HepG2 (cell line): ENCODE results near the gene DHCR7. TPM values are rescaled to one million over a fixed set of nuclear protein-coding genes. Genes with fewer than 3 reads are reported as not detected.

Experiments used
- AGO2 ChIP-seq: fragments of 200-400 bp; formaldehyde crosslinking; optimal IDR thresholded peaks from 2 replicates; pipeline ENCODE3; 2017; ENCODE audit warnings: mild to moderate bottlenecking, low read depth, low read length, moderate library complexity
- GATAD2A ChIP-seq: IDR thresholded peaks from 2 replicates; pipeline ENCODE4 v1.6.1; 2016
- MAFF ChIP-seq: IDR thresholded peaks from 2 replicates; pipeline ENCODE4 v1.6.1; 2011; ENCODE audit warnings: low read depth, low read length, improper control_type of control experiment
- MBD4 ChIP-seq: IDR thresholded peaks from 2 replicates; pipeline ENCODE4 v1.6.1; 2012; ENCODE audit warnings: low read length, inconsistent platforms, borderline replicate concordance
- MEIS1 ChIP-seq: sonication (generic); formaldehyde crosslinking; IDR thresholded peaks from 2 replicates; pipeline ENCODE4 v1.9.0; 2021; ENCODE audit warnings: mild to moderate bottlenecking, missing genetic modification reagents, moderate library complexity, borderline replicate concordance
- NCOA2 ChIP-seq: sonication (generic); formaldehyde crosslinking; IDR thresholded peaks from 2 replicates; pipeline ENCODE4 v1.8.0; 2022; ENCODE audit warnings: inconsistent platforms
- NR2F6 ChIP-seq, 2 experiments: IDR thresholded peaks; 2 replicates each; pipeline ENCODE4 v1.6.1; 2016; ENCODE audit warnings: antibody characterized with exemption in 1 of 2, mild to moderate bottlenecking in 1 of 2
- SOX13 ChIP-seq, 3 experiments: fragments of 450-650 bp in 1 of 3; sonication (generic) in 1 of 3; formaldehyde crosslinking in 1 of 3; IDR thresholded peaks in 2 of 3; conservative IDR thresholded peaks in 1 of 3; 2 replicates each; pipeline versions ENCODE4 v1.5.0 to v1.6.1; 2016 to 2020; ENCODE audit warnings: antibody characterized with exemption in 1 of 3, mild to moderate bottlenecking in 1 of 3, missing compliant biosample characterization in 1 of 3, missing genetic modification reagents in 1 of 3, moderate library complexity in 1 of 3
- SOX6 ChIP-seq, 2 experiments: fragments of 450-650 bp in 1 of 2; sonication (generic) in 1 of 2; formaldehyde crosslinking in 1 of 2; IDR thresholded peaks; 2 replicates each; pipeline versions ENCODE4 v1.4.0 to v1.6.1; 2017 to 2020; ENCODE audit warnings: antibody characterized with exemption in 1 of 2, mild to moderate bottlenecking in 1 of 2, missing genetic modification reagents in 1 of 2
- WIZ ChIP-seq: sonication (generic); formaldehyde crosslinking; IDR thresholded peaks from 2 replicates; pipeline ENCODE4 v1.5.1; 2020; ENCODE audit warnings: mild to moderate bottlenecking, missing genetic modification reagents
- ZNF24 ChIP-seq: fragments of 450-650 bp; IDR thresholded peaks from 2 replicates; pipeline ENCODE4 v1.6.1; 2017; ENCODE audit warnings: antibody characterized with exemption, mild to moderate bottlenecking
- ZNF292 ChIP-seq: sonication (generic); formaldehyde crosslinking; IDR thresholded peaks from 2 replicates; pipeline ENCODE4 v1.8.1; 2022; ENCODE audit warnings: mild to moderate bottlenecking, low read depth, missing genetic modification reagents, borderline replicate concordance
- ZNF34 ChIP-seq: sonication (generic); formaldehyde crosslinking; IDR thresholded peaks from 2 replicates; pipeline ENCODE4 v1.4.0; 2020; ENCODE audit warnings: mild to moderate bottlenecking, missing genetic modification reagents, borderline replicate concordance
- ZNF619 ChIP-seq: sonication (generic); formaldehyde crosslinking; IDR thresholded peaks from 2 replicates; pipeline ENCODE4 v1.4.0; 2020; ENCODE audit warnings: mild to moderate bottlenecking, missing genetic modification reagents
- ZSCAN12 ChIP-seq: sonication (generic); formaldehyde crosslinking; IDR thresholded peaks from 2 replicates; pipeline ENCODE4 v1.9.0; 2021; ENCODE audit warnings: mild to moderate bottlenecking, missing genetic modification reagents
- ZSCAN21 ChIP-seq: sonication (generic); formaldehyde crosslinking; IDR thresholded peaks from 2 replicates; pipeline ENCODE4 v1.8.0; 2022; ENCODE audit warnings: mild to moderate bottlenecking, missing genetic modification reagents, moderate library complexity, borderline replicate concordance
- polyA plus RNA-seq, 8 experiments: library from polyadenylated mRNA; depleted of rRNA in 3 of 8; stranded (reverse) in 7 of 8; unstranded in 1 of 8; fragments of >200 nt; fragmentation: Illumina TruSeq in 4 of 8; extraction: Trizol in 4 of 8; gene quantifications; 2 replicates each; pipeline versions ENCODE4 v1.2.1 to v1.2.3, GENCODE V29; 2011 to 2016; ENCODE audit warnings: low read depth in 4 of 8, missing spikeins in 1 of 8, mixed read lengths in 1 of 8; ENCODE audit not compliant: insufficient read depth in 1 of 8
- total RNA-seq, 5 experiments: library from RNA; depleted of rRNA; stranded (reverse); fragments of >200 nt; fragmentation: Illumina TruSeq; extraction: Trizol; gene quantifications; 2 replicates each; pipeline ENCODE4 v1.2.3, GENCODE V29; 2016; ENCODE audit warnings: low read depth in 1 of 5
- TF ChIP-seq, protein P1 (sequence below): sonication (generic); formaldehyde crosslinking; IDR thresholded peaks from 2 replicates; pipeline ENCODE4 v1.4.0; 2020; ENCODE audit warnings: missing genetic modification reagents
- TF ChIP-seq, protein P2 (sequence below): sonication (generic); formaldehyde crosslinking; IDR thresholded peaks from 2 replicates; pipeline ENCODE4 v1.4.0; 2020; ENCODE audit warnings: missing genetic modification reagents, borderline replicate concordance
- TF ChIP-seq, protein P3 (sequence below): sonication (generic); formaldehyde crosslinking; conservative IDR thresholded peaks from 2 replicates; pipeline ENCODE4 v1.8.0; 2022; ENCODE audit warnings: missing genetic modification reagents
- TF ChIP-seq, protein P4 (sequence below): sonication (generic); formaldehyde crosslinking; IDR thresholded peaks from 2 replicates; pipeline ENCODE4 v1.4.0; 2020; ENCODE audit warnings: missing genetic modification reagents

Gene DHCR7
- total and polyA plus RNA-seq, 2 of the 13 experiments (the other 11 are each of a cell fraction or from before 2014, with no cell fraction given) = 96.0 to 143 TPM

DNA sequence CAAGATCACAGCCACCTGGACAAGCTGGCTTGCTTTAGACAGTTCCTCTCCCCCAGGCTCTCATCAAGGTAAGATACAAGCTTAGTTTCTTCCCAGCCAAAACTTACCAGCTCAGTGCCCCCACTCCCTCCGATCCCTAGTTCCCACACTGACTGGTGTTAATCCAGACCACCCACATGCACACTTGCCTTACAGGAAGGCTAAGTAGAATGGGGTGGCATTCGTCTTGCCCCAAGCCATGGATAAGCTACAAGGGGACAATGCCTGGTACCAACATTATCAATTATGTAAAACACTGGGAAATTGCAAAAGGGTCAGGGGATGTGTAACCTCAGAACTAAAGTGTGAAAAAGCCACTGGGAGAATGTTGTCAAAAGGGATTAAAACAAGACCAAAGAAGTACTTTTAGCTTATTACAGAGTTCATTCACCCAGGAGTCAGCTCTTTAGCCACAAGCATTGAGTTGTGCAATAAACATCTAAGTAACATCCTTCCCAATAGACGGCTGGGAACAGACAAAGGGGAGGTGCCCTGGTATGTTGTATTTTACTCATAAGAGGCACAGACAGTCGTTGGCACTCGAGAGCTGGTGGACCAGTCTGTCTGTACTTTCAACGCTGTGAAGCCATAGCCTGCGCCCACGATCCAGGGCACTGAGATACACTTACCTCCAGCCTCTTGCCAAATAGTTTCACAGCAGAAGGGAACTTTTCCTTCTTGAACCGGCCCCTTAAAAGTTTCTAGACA is 1.1 kb downstream of the DHCR7 start (continued):
- TF ChIP-seq, protein P1, sequence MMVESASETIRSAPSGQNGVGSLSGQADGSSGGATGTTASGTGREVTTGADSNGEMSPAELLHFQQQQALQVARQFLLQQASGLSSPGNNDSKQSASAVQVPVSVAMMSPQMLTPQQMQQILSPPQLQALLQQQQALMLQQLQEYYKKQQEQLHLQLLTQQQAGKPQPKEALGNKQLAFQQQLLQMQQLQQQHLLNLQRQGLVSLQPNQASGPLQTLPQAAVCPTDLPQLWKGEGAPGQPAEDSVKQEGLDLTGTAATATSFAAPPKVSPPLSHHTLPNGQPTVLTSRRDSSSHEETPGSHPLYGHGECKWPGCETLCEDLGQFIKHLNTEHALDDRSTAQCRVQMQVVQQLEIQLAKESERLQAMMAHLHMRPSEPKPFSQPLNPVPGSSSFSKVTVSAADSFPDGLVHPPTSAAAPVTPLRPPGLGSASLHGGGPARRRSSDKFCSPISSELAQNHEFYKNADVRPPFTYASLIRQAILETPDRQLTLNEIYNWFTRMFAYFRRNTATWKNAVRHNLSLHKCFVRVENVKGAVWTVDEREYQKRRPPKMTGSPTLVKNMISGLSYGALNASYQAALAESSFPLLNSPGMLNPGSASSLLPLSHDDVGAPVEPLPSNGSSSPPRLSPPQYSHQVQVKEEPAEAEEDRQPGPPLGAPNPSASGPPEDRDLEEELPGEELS = no peak
- TF ChIP-seq SOX13 (IDR thresholded peaks at IDR 0.05) (peak; percentile 37; the same call in 1 of the 2 replicates), SOX13 (CRISPR knock-in tag; conservative IDR thresholded peaks at IDR 0.05 in 1 of 2, IDR thresholded peaks at IDR 0.05 in 1 of 2) (peak in 1 of 2 experiments; percentile 60; a peak in 1 of 4 replicates), ZSCAN21 (CRISPR knock-in tag) (no peak), GATAD2A (CRISPR knock-in tag) (peak; percentile 48), MBD4 (no peak), NCOA2 (CRISPR knock-in tag) (peak; percentile 30; the same call in 1 of the 2 replicates), ZNF292 (CRISPR knock-in tag) (no peak), NR2F6 (IDR thresholded peaks at IDR 0.05) (peak; percentile 85), NR2F6 (CRISPR knock-in tag; IDR thresholded peaks at IDR 0.05) (peak; percentile 74), ZNF34 (CRISPR knock-in tag) (no peak), MAFF (no peak), AGO2 (no peak), SOX6 (IDR thresholded peaks at IDR 0.05) (no peak), SOX6 (CRISPR knock-in tag; IDR thresholded peaks at IDR 0.05) (peak; percentile 63; the same call in 1 of the 2 replicates), MEIS1 (CRISPR knock-in tag) (no peak; the same call in 1 of the 2 replicates), ZNF24 (no peak), ZNF619 (0 out of 2 replicates have a peak, but pooled peaks have one; percentile 1), ZSCAN12 (CRISPR knock-in tag) (no peak), WIZ (CRISPR knock-in tag) (no peak)
- TF ChIP-seq, protein P2, sequence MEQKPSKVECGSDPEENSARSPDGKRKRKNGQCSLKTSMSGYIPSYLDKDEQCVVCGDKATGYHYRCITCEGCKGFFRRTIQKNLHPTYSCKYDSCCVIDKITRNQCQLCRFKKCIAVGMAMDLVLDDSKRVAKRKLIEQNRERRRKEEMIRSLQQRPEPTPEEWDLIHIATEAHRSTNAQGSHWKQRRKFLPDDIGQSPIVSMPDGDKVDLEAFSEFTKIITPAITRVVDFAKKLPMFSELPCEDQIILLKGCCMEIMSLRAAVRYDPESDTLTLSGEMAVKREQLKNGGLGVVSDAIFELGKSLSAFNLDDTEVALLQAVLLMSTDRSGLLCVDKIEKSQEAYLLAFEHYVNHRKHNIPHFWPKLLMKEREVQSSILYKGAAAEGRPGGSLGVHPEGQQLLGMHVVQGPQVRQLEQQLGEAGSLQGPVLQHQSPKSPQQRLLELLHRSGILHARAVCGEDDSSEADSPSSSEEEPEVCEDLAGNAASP (CRISPR knock-in tag) = peak; percentile 23; the same call in 1 of the 2 replicates
- TF ChIP-seq, protein P3, sequence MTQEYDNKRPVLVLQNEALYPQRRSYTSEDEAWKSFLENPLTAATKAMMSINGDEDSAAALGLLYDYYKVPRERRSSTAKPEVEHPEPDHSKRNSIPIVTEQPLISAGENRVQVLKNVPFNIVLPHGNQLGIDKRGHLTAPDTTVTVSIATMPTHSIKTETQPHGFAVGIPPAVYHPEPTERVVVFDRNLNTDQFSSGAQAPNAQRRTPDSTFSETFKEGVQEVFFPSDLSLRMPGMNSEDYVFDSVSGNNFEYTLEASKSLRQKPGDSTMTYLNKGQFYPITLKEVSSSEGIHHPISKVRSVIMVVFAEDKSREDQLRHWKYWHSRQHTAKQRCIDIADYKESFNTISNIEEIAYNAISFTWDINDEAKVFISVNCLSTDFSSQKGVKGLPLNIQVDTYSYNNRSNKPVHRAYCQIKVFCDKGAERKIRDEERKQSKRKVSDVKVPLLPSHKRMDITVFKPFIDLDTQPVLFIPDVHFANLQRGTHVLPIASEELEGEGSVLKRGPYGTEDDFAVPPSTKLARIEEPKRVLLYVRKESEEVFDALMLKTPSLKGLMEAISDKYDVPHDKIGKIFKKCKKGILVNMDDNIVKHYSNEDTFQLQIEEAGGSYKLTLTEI (CRISPR knock-in tag) = no peak
- TF ChIP-seq, protein P4, sequence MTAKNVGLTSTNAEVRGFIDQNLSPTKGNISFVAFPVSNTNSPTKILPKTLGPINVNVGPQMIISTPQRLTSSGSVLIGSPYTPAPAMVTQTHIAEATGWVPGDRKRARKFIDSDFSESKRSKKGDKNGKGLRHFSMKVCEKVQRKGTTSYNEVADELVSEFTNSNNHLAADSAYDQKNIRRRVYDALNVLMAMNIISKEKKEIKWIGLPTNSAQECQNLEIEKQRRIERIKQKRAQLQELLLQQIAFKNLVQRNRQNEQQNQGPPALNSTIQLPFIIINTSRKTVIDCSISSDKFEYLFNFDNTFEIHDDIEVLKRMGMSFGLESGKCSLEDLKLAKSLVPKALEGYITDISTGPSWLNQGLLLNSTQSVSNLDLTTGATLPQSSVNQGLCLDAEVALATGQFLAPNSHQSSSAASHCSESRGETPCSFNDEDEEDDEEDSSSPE (CRISPR knock-in tag) = no peak
